HCT116 (cell line): ENCODE data around the gene DGKB. TPM values are rescaled to one million over a fixed set of nuclear protein-coding genes. Genes with fewer than 3 reads are reported as not detected.
A peak's percentile ranks its signal among the peaks of the same experiment; 100 is the strongest.

Experiments used
- ATAC-seq: fragments of 200-7000 bp; cut with Tn5 transposase; 2 replicates; pipeline ENCODE4 v1.9.1; 2020; ENCODE audit warnings: mild to moderate bottlenecking, moderate library complexity
- BruUV-seq: library from RNA; stranded (reverse); fragments of 400-500 nt; replicated peaks from 2 replicates; lab custom pipeline; 2021; lab: Mats Ljungman, UMichigan
- CTCF ChIA-PET: fragments of 300-600 bp; sonication (Branson Sonifier 250); formaldehyde crosslinking; loops from one replicate; lab custom pipeline; 2021; ENCODE audit warnings: antibody characterized with exemption; lab: Charles Lee
- POLR2A ChIA-PET: fragments of 300-600, 350-600 bp; sonication (Branson Sonifier 250); formaldehyde crosslinking; loops from one replicate; lab custom pipeline; 2021; ENCODE audit warnings: antibody characterized with exemption; lab: Charles Lee
- RAD21 ChIA-PET, 2 experiments: fragments of 300-600 bp; sonication (Branson Sonifier 250); formaldehyde crosslinking; loops; one replicate each; lab custom pipeline; 2023; ENCODE audit warnings: low total read pairs in 2 of 2; ENCODE audit not compliant: uncharacterized antibody in 2 of 2, unreplicated experiment in 2 of 2, low non-redundant PET in 1 of 2; lab: Charles Lee
- DNase-seq: peaks from one replicate; pipeline ENCODE4 v3.0.0-alpha.2; 2010; ENCODE audit warnings: low read depth, low spot score
- H2AFZ ChIP-seq: fragments of 200-600 bp; shearing (Covaris generic), sonication (generic); 2 replicates; pipeline ENCODE4 v1.6.1; 2017; ENCODE audit warnings: low read depth, mixed run types, mixed read lengths, antibody characterized with exemption, low read length; ENCODE audit not compliant: poor library complexity, severe bottlenecking
- H3K27ac ChIP-seq: 2 replicates; pipeline ENCODE4 v1.5.1; 2012; ENCODE audit warnings: low read depth, low read length
- H3K27me3 ChIP-seq: fragments of 200-600 bp; sonication (generic); 2 replicates; pipeline ENCODE4 v1.6.1; 2016; ENCODE audit warnings: mixed run types, low read length, mixed read lengths; ENCODE audit not compliant: insufficient read depth
- H3K36me3 ChIP-seq, 2 experiments: fragments of 200-500 bp in 1 of 2; fragments of 200-600 bp in 1 of 2; sonication (Bioruptor generic) in 1 of 2; sonication (generic) in 1 of 2; 2 replicates each; pipeline versions ENCODE4 v1.5.1 to v1.6.1; 2014 to 2016; ENCODE audit warnings: low read length in 2 of 2, inconsistent platforms in 1 of 2, mixed read lengths in 1 of 2, mixed run types in 1 of 2; ENCODE audit not compliant: insufficient read depth in 2 of 2, control insufficient read depth in 1 of 2
- H3K4me1 ChIP-seq, 2 experiments: fragments of 200-600 bp in 1 of 2; sonication (generic) in 1 of 2; 2 replicates each; pipeline versions ENCODE4 v1.5.1 to v1.6.1; 2012 to 2017; ENCODE audit warnings: low read length in 2 of 2, inconsistent platforms in 1 of 2, mild to moderate bottlenecking in 1 of 2, mixed read lengths in 1 of 2, mixed run types in 1 of 2, moderate library complexity in 1 of 2; ENCODE audit not compliant: insufficient read depth in 2 of 2, control insufficient read depth in 1 of 2
- H3K4me2 ChIP-seq: fragments of 200-600 bp; sonication (generic); 2 replicates; pipeline ENCODE4 v1.6.1; 2017; ENCODE audit warnings: mixed run types, low read length, mixed read lengths
- H3K4me3 ChIP-seq, 2 experiments: fragments of 200-600 bp in 1 of 2; sonication (generic) in 1 of 2; replicated peaks in 1 of 2; 2 replicates each; pipeline ENCODE4 v1.5.1; 2011 to 2016; ENCODE audit warnings: low read length in 2 of 2, control low read depth in 1 of 2, low read depth in 1 of 2, mild to moderate bottlenecking in 1 of 2, mixed read lengths in 1 of 2, mixed run types in 1 of 2
- H3K79me2 ChIP-seq: fragments of 200-600 bp; sonication (generic); 2 replicates; pipeline ENCODE4 v1.6.1; 2017; ENCODE audit warnings: mild to moderate bottlenecking, mixed run types, low read length, moderate library complexity, mixed read lengths; ENCODE audit not compliant: insufficient read depth
- H3K9ac ChIP-seq: fragments of 200-600 bp; sonication (generic); 2 replicates; pipeline ENCODE4 v1.6.1; 2016; ENCODE audit warnings: low read length, mixed read lengths
- H3K9me2 ChIP-seq: fragments of 200-600 bp; sonication (generic), shearing (Covaris generic); 2 replicates; pipeline ENCODE4 v1.6.1; 2017; ENCODE audit warnings: mixed run types, mild to moderate bottlenecking, moderate library complexity; ENCODE audit not compliant: insufficient read depth
- H3K9me3 ChIP-seq, 2 experiments: fragments of 200-500 bp in 1 of 2; fragments of 200-600 bp in 1 of 2; sonication (Bioruptor generic) in 1 of 2; sonication (generic) in 1 of 2; 2 replicates each; pipeline ENCODE4 v1.6.1; 2014 to 2017; ENCODE audit warnings: low read length in 2 of 2, mixed read lengths in 2 of 2, inconsistent platforms in 1 of 2, low read depth in 1 of 2, mild to moderate bottlenecking in 1 of 2, mixed run types in 1 of 2, moderate library complexity in 1 of 2; ENCODE audit not compliant: control insufficient read depth in 1 of 2, insufficient read depth in 1 of 2
- H4K20me1 ChIP-seq: fragments of 200-600 bp; sonication (generic), shearing (Covaris generic); 2 replicates; pipeline ENCODE4 v1.6.1; 2017; ENCODE audit warnings: mixed run types, mild to moderate bottlenecking, moderate library complexity; ENCODE audit not compliant: insufficient read depth
- EGR1 ChIP-seq: IDR thresholded peaks from 2 replicates; pipeline ENCODE4 v1.6.1; 2012; ENCODE audit warnings: low read depth
- ELF1 ChIP-seq: IDR thresholded peaks from 2 replicates; pipeline ENCODE4 v1.6.1; 2012; ENCODE audit warnings: low read depth, borderline replicate concordance
- EZH2 ChIP-seq: fragments of 200-600 bp; sonication (generic); IDR thresholded peaks from 2 replicates; pipeline ENCODE4 v1.6.1; 2017; ENCODE audit warnings: antibody characterized with exemption, mixed run types
- JUND ChIP-seq: IDR thresholded peaks from 2 replicates; pipeline ENCODE4 v1.6.1; 2012
- POLR2A ChIP-seq: IDR thresholded peaks from 2 replicates; pipeline ENCODE4 v1.7.0; 2011; ENCODE audit warnings: borderline replicate concordance; ENCODE audit not compliant: insufficient read depth, insufficient read length; ENCODE audit errors: extremely low read depth
- POLR2AphosphoS5 ChIP-seq: IDR thresholded peaks from 2 replicates; pipeline ENCODE4 v1.6.1; 2011; ENCODE audit warnings: mild to moderate bottlenecking, low read depth, low read length, moderate library complexity
- RAD21 ChIP-seq: IDR thresholded peaks from 2 replicates; pipeline ENCODE4 v1.6.1; 2012; ENCODE audit warnings: low read depth, mild to moderate bottlenecking
- SP1 ChIP-seq: IDR thresholded peaks from 2 replicates; pipeline ENCODE4 v1.6.1; 2012; ENCODE audit warnings: low read depth
- SRF ChIP-seq: IDR thresholded peaks from 2 replicates; pipeline ENCODE4 v1.6.1; 2012; ENCODE audit warnings: low read depth
- TCF7L2 ChIP-seq: IDR thresholded peaks from 2 replicates; pipeline ENCODE4 v1.7.0; 2011; ENCODE audit warnings: borderline replicate concordance, inconsistent platforms; ENCODE audit not compliant: insufficient read depth, insufficient read length; ENCODE audit errors: extremely low read depth
- YY1 ChIP-seq: IDR thresholded peaks from 2 replicates; pipeline ENCODE4 v1.6.1; 2011; ENCODE audit warnings: low read length, low read depth, moderate library complexity, mild to moderate bottlenecking; ENCODE audit not compliant: insufficient replicate concordance; ENCODE audit errors: extremely low read depth
- ZFX ChIP-seq: fragments of 450-650 bp; IDR thresholded peaks from 2 replicates; pipeline ENCODE4 v1.6.1; 2017
- intact Hi-C: fragments of 100-400 bp; cut with micrococcal nuclease; formaldehyde crosslinking; loops from 2 replicates; pipeline ENCODE4 v1.10.0; 2022
- total RNA-seq: library from RNA; stranded (reverse); gene quantifications from one replicate; pipeline ENCODE4 v1.2.1, GENCODE V29; 2021; ENCODE audit not compliant: unreplicated experiment
- TF ChIP-seq, protein P1 (sequence below): IDR thresholded peaks from 2 replicates; pipeline ENCODE4 v1.6.1; 2011; ENCODE audit warnings: mild to moderate bottlenecking, low read length, moderate library complexity; ENCODE audit not compliant: insufficient replicate concordance; ENCODE audit errors: extremely low read depth
- TF ChIP-seq, protein P2 (sequence below), 3 experiments: fragments of 200-600 bp in 1 of 3; sonication (generic) in 1 of 3; IDR thresholded peaks in 2 of 3; conservative IDR thresholded peaks in 1 of 3; 2 replicates each; pipeline ENCODE4 v1.5.1; 2012 to 2017; ENCODE audit warnings: low read depth in 2 of 3, low read length in 2 of 3, antibody characterized with exemption in 1 of 3, borderline replicate concordance in 1 of 3, control low read depth in 1 of 3, mild to moderate bottlenecking in 1 of 3, mixed read lengths in 1 of 3, mixed run types in 1 of 3, moderate library complexity in 1 of 3; ENCODE audit not compliant: insufficient read depth in 1 of 3
- TF ChIP-seq, protein P3 (sequence below): IDR thresholded peaks from 2 replicates; pipeline ENCODE4 v1.6.1; 2012

Gene DGKB
- total RNA-seq, 1 experiment from 2014 or later = 0.05 TPM

DNA sequence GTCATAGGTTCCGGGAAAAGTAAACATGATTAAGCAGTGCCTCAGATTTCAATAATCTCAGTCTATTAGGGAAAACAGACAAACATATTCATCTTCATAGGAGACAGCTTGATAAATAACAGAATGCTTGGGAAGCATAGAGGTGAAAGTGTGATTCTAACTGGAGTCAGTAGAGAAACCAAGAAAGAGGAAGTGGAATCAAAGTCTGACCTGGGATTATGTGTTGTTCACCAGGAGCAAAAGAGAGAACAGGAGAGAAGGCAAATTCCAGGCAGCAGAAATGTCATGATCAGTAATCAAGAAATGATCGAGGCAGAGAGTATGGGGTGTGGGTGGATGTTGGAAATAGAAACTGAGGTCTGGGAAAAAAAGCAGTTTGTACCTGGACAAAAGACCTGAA, 43.7 kb downstream of the DGKB start:
- no TSS peak for BruUV-seq
- Histone ChIP-seq H3K4me1 (no peaks in the 10 kb centered on the region), H3K9me3 (no peaks in the 10 kb centered on the region), H3K36me3 (no peaks in the 10 kb centered on the region), H3K4me2 (no peak overlapping the region)
- intact Hi-C loops = no loop called here
- no peak for TF ChIP-seq EGR1
- TF ChIP-seq SRF = no peak
- no peak for TF ChIP-seq JUND
- TF ChIP-seq ZFX = no peak
- TF ChIP-seq POLR2AphosphoS5 = no peak
- TF ChIP-seq POLR2A = no peak
- no peak for TF ChIP-seq TCF7L2
- no peak for TF ChIP-seq EZH2
- TF ChIP-seq ELF1 = no peak
- TF ChIP-seq YY1 = no peak
- no peak for TF ChIP-seq RAD21
- TF ChIP-seq, protein P1, sequence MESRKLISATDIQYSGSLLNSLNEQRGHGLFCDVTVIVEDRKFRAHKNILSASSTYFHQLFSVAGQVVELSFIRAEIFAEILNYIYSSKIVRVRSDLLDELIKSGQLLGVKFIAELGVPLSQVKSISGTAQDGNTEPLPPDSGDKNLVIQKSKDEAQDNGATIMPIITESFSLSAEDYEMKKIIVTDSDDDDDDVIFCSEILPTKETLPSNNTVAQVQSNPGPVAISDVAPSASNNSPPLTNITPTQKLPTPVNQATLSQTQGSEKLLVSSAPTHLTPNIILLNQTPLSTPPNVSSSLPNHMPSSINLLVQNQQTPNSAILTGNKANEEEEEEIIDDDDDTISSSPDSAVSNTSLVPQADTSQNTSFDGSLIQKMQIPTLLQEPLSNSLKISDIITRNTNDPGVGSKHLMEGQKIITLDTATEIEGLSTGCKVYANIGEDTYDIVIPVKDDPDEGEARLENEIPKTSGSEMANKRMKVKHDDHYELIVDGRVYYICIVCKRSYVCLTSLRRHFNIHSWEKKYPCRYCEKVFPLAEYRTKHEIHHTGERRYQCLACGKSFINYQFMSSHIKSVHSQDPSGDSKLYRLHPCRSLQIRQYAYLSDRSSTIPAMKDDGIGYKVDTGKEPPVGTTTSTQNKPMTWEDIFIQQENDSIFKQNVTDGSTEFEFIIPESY = no peak
- TF ChIP-seq SP1 = no peak
- TF ChIP-seq, protein P2, sequence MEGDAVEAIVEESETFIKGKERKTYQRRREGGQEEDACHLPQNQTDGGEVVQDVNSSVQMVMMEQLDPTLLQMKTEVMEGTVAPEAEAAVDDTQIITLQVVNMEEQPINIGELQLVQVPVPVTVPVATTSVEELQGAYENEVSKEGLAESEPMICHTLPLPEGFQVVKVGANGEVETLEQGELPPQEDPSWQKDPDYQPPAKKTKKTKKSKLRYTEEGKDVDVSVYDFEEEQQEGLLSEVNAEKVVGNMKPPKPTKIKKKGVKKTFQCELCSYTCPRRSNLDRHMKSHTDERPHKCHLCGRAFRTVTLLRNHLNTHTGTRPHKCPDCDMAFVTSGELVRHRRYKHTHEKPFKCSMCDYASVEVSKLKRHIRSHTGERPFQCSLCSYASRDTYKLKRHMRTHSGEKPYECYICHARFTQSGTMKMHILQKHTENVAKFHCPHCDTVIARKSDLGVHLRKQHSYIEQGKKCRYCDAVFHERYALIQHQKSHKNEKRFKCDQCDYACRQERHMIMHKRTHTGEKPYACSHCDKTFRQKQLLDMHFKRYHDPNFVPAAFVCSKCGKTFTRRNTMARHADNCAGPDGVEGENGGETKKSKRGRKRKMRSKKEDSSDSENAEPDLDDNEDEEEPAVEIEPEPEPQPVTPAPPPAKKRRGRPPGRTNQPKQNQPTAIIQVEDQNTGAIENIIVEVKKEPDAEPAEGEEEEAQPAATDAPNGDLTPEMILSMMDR (IDR thresholded peaks at IDR 0.05 in 2 of 3, conservative IDR thresholded peaks at IDR 0.05 in 1 of 3; ENCODE audit: borderline replicate concordance in 1 of 3, insufficient read depth in 1 of 3, low read depth in 2 of 3, low read length in 2 of 3) = no peak
- TF ChIP-seq, protein P3, sequence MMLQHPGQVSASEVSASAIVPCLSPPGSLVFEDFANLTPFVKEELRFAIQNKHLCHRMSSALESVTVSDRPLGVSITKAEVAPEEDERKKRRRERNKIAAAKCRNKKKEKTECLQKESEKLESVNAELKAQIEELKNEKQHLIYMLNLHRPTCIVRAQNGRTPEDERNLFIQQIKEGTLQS = no peak
- TF ChIP-seq, all 23 proteins: peak for 0
- ATAC-seq = no peak
- RAD21 ChIA-PET = no interaction called here
- Histone ChIP-seq H4K20me1 (no peaks in the 10 kb centered on the region), H3K9me2 (no peaks in the 10 kb centered on the region), H3K27me3 (no peaks in the 10 kb centered on the region), H3K27ac (no peak overlapping the region), H3K79me2 (no peaks in the 10 kb centered on the region), H2AFZ (peak overlapping the region; percentile 47), H3K9ac (no peak overlapping the region), H3K4me3 (no peak overlapping the region)
- no peak for DNase-seq
- POLR2A ChIA-PET = no interaction called here
- CTCF ChIA-PET = no interaction called here
